DOHH2 (cell line): ENCODE results near the gene GALNS.

Experiments
- H3F3A ChIP-seq: fragments of 200-600 bp; sonication (generic), shearing (Covaris generic); 2 replicates; pipeline ENCODE4 v1.6.0; 2016; ENCODE audit warnings: antibody characterized with exemption, mild to moderate bottlenecking; ENCODE audit not compliant: control insufficient read depth, insufficient read depth
- H3K27ac ChIP-seq: fragments of 200-600 bp; sonication (generic); 2 replicates; pipeline ENCODE4 v1.5.1; 2014; ENCODE audit warnings: low read depth, mild to moderate bottlenecking, low read length, moderate library complexity
- H3K27me3 ChIP-seq: fragments of 200-600 bp; sonication (generic); 2 replicates; pipeline ENCODE4 v1.6.1; 2014; ENCODE audit warnings: mild to moderate bottlenecking, low read length, mixed read lengths; ENCODE audit not compliant: control insufficient read depth
- H3K36me3 ChIP-seq: fragments of 200-600 bp; sonication (generic); 2 replicates; pipeline ENCODE4 v1.6.1; 2014; ENCODE audit warnings: mild to moderate bottlenecking, low read length, moderate library complexity, mixed read lengths; ENCODE audit not compliant: control insufficient read depth
- H3K4me1 ChIP-seq: fragments of 200-600 bp; sonication (generic); 2 replicates; pipeline ENCODE4 v1.6.1; 2014; ENCODE audit warnings: mild to moderate bottlenecking, low read length, mixed read lengths; ENCODE audit not compliant: control insufficient read depth
- H3K4me2 ChIP-seq: fragments of 200-600 bp; sonication (generic); 2 replicates; pipeline ENCODE4 v1.6.0; 2014; ENCODE audit warnings: mild to moderate bottlenecking, low read length, moderate library complexity
- H3K4me3 ChIP-seq: fragments of 200-600 bp; sonication (generic); 2 replicates; pipeline ENCODE4 v1.5.1; 2014; ENCODE audit warnings: mild to moderate bottlenecking, low read length, mixed read lengths
- H3K79me2 ChIP-seq: fragments of 200-600 bp; sonication (generic); 2 replicates; pipeline ENCODE4 v1.6.1; 2014; ENCODE audit warnings: mild to moderate bottlenecking, low read length, mixed read lengths; ENCODE audit not compliant: control insufficient read depth
- H3K9me2 ChIP-seq: fragments of 200-600 bp; sonication (generic); replicated peaks from 2 replicates; pipeline ENCODE4 v1.6.1; 2014; ENCODE audit warnings: mild to moderate bottlenecking, low read length, mixed read lengths; ENCODE audit not compliant: control insufficient read depth
- H3K9me3 ChIP-seq: fragments of 200-600 bp; sonication (generic); 2 replicates; pipeline ENCODE4 v1.6.1; 2014; ENCODE audit warnings: antibody characterized with exemption, low read length, mixed read lengths; ENCODE audit not compliant: control insufficient read depth, insufficient read depth
- H4K20me1 ChIP-seq: fragments of 200-600 bp; sonication (generic); 2 replicates; pipeline ENCODE4 v1.6.0; 2014; ENCODE audit warnings: low read depth, mild to moderate bottlenecking, antibody characterized with exemption, low read length, moderate library complexity; ENCODE audit not compliant: control insufficient read depth, insufficient read depth
- EZH2phosphoT487 ChIP-seq: fragments of 200-600 bp; sonication (generic); IDR thresholded peaks from 2 replicates; pipeline ENCODE4 v1.6.1; 2017; ENCODE audit warnings: borderline replicate concordance, mild to moderate bottlenecking, antibody characterized with exemption, low read length, moderate library complexity, mixed read lengths
- TF ChIP-seq, protein P1 (sequence below): fragments of 200-600 bp; sonication (generic); IDR thresholded peaks from one replicate; pipeline ENCODE4 v1.5.1; 2014; ENCODE audit warnings: antibody characterized with exemption, mild to moderate bottlenecking, low read depth, low read length; ENCODE audit not compliant: poor library complexity, severe bottlenecking

Gene GALNS

DNA sequence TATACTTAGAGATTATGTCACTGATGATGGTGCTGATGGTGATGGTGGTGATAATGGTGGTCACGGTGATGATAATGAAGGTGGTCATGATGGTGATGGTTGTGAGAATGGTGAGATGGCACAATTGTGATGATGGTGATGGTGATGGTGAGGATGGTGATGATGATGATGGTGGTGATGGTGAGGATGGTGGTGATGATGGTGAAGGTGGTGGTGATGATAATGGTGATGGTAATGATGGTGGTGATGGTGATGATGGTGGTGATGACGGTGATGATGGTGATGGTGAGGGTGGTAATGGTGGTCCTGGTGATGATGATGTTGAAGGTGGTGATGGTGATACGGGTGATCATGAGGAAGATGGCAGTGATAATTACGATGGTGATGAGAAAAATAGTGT lies 58.7 kb downstream of the GALNS start:
- Histone ChIP-seq H3K4me1 (peaks cover 64% of the 10 kb centered on the region), H3K4me2 (no peak overlapping the region)

GRCh38 chr16:88796278-88796677 lies 60.5 kb downstream of the GALNS start:
- no peak overlapping the region for H3K27ac ChIP-seq
- peaks cover 16% of the 10 kb centered on the region for H3K79me2 ChIP-seq
- no peaks in the 10 kb centered on the region for H4K20me1 ChIP-seq
- peaks cover 70% of the 10 kb centered on the region for H3K4me1 ChIP-seq
- H3K27me3 ChIP-seq, result no peaks in the 10 kb centered on the region
- H3K4me2 ChIP-seq, result no peak overlapping the region
- peaks cover 15% of the 10 kb centered on the region; the same call in 1 of the 2 replicates for H3F3A ChIP-seq
- H3K36me3 ChIP-seq, result peaks cover 22% of the 10 kb centered on the region
- H3K9me3 ChIP-seq, result no peaks in the 10 kb centered on the region
- no peaks in the 10 kb centered on the region for H3K9me2 ChIP-seq
- no peak overlapping the region for H3K4me3 ChIP-seq
- no peak for TF ChIP-seq EZH2phosphoT487
- TF ChIP-seq, protein P1, sequence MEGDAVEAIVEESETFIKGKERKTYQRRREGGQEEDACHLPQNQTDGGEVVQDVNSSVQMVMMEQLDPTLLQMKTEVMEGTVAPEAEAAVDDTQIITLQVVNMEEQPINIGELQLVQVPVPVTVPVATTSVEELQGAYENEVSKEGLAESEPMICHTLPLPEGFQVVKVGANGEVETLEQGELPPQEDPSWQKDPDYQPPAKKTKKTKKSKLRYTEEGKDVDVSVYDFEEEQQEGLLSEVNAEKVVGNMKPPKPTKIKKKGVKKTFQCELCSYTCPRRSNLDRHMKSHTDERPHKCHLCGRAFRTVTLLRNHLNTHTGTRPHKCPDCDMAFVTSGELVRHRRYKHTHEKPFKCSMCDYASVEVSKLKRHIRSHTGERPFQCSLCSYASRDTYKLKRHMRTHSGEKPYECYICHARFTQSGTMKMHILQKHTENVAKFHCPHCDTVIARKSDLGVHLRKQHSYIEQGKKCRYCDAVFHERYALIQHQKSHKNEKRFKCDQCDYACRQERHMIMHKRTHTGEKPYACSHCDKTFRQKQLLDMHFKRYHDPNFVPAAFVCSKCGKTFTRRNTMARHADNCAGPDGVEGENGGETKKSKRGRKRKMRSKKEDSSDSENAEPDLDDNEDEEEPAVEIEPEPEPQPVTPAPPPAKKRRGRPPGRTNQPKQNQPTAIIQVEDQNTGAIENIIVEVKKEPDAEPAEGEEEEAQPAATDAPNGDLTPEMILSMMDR, result no peak

More for the DNA sequence above, 58.7 kb downstream of the GALNS start:
- Histone ChIP-seq H3K4me3 (no peak overlapping the region), H3K27ac (no peak overlapping the region), H3K9me2 (no peaks in the 10 kb centered on the region), H3F3A (peaks cover 23% of the 10 kb centered on the region), H3K36me3 (peaks cover 25% of the 10 kb centered on the region), H4K20me1 (no peaks in the 10 kb centered on the region), H3K9me3 (no peaks in the 10 kb centered on the region), H3K27me3 (no peaks in the 10 kb centered on the region), H3K79me2 (peaks cover 23% of the 10 kb centered on the region)
- no peak for TF ChIP-seq EZH2phosphoT487
- TF ChIP-seq, protein P1, result no peak

DNA sequence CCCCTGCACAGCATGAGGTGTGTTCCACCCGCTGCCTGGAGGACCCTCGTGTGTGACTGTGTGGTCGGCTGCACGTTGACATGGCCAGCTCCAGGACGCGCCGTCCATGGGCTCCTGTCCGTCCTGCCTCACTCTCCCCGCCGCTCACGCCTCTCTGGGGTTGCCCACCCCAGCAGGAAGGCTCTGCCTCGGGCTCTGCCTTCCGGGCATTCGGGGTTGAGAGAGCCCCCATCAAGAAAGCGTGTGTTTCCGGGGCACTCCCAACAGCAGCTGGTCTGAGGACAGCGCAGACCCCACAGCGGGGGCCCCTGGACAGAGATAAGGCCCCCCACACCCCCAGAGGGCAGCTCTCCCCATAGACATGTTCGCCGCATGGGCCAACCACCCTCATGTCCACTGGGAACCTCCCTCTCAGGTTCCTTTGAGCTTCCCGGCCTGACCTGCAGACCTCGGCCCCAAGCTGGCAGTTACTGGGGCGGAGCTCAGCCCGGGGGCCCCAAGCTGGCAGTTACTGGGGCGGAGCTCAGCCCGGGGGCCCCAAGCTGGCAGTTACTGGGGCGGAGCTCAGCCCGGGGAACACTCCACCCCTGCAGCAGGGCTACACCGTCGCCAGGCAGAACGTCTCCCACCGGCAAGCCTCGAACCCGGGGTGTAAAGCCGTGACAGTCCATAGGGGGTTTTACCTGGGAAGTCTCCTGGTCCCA lies 63.3 kb downstream of the GALNS start:
- TF ChIP-seq, protein P1, result no peak
- no peak for TF ChIP-seq EZH2phosphoT487
- Histone ChIP-seq H3K4me3 (peak overlapping the region; percentile 67), H3K4me1 (peaks cover 62% of the 10 kb centered on the region), H4K20me1 (no peaks in the 10 kb centered on the region), H3K4me2 (peak overlapping the region; percentile 77), H3K36me3 (no peaks in the 10 kb centered on the region), H3F3A (peaks cover 11% of the 10 kb centered on the region), H3K79me2 (no peaks in the 10 kb centered on the region), H3K9me2 (no peaks in the 10 kb centered on the region), H3K27ac (peak overlapping the region; percentile 69), H3K9me3 (no peaks in the 10 kb centered on the region), H3K27me3 (no peaks in the 10 kb centered on the region)
